Kidney glomerular epithelial cell (primary cell): Measurements from ENCODE around the gene TGM3.

Experiments
- DNase-seq: peaks from one replicate; lab custom pipeline; 2025; lab: John Stamatoyannopoulos, UW

The TGM3 gene

GRCh38 chr20:2338411-2339066 lies 42.7 kb downstream of the TGM3 start:
- no peak for DNase-seq

DNA sequence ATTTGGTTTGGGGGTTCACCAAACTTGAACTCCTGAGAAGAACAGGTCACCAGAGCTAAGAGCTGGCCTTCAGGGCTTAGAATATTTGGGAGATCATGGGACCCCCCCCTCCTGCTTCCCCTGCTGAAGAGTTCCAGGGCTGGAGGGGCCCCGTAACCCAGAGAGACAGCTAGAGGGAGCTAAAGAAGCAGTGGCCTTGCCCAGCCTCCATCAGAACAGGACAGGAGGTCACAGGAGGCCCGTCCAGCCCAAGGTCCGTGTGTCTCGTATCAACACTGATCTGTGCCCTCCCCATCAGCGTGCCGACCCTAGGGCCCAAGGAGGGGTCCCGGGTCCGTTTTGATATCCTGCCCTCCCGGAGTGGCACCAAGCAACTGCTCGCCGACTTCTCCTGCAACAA lies 44.3 kb downstream of the TGM3 start:
- DNase-seq = no peak

GRCh38 chr20:2340823-2341222 lies 45.0 kb downstream of the TGM3 start:
- no peak for DNase-seq

DNA sequence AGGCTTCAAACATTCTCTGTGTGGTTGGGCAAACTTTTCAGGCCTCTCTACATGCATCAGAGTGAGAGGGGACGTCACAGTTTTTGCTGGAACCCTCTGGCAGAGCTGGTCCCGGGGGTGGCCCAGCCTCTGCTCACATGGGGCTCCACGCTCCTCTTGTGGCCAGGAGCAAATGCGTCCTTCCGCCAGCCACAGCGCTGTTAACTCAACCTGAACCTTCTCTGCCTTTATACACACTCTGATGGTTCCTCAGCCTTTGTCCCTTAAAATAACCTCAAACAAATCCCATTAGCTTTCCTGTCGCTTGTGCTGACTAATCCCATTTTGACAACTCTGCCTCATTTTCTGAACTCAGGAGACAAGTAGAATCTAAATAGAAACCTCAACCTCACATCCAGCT lies 45.5 kb downstream of the TGM3 start:
- no peak for DNase-seq

GRCh38 chr20:2342243-2342642 lies 46.4 kb downstream of the TGM3 start:
- DNase-seq = no peak

DNA sequence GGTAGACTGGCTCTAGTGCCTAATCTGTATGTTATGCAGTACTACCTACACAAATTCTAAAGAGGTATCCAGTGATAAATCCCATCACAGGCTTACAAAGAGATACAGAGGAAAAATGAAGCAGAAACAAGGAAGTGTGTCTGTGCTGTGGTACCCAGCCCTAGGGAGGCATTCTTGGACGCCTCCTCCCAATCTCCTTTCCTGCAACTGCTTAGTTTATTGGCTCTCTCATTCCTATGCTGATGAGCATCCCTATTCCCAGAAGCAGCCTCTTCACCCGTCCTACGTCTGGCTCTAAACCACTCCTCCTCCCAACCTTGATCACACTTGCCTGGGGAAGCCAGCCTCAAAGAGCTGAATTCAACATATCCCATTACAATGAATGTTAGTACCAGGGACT lies 50.4 kb downstream of the TGM3 start:
- no peak for DNase-seq

GRCh38 chr20:2348336-2348735 lies 52.5 kb downstream of the TGM3 start:
- no peak for DNase-seq

DNA sequence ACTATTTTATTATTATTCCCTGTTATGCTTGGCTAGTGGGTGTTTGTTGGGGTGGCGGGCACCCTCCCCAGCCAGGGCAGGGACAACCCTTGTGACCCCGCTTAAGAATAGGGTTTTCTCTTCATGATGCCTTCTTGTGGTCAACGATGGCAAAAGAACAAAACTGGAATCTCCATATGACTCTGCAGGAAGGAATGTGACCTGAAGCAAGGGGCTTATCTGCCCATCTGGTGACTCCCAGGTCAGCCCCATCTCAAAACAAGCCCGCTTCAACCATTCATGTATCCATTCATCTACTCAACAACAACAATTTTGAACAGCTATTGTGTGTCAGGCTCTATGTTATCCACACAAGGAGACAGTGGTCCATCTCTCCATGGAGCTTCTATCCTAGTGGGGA lies 54.0 kb downstream of the TGM3 start:
- DNase-seq = no peak

GRCh38 chr20:2350606-2351005 lies 54.8 kb downstream of the TGM3 start:
- no peak for DNase-seq

DNA sequence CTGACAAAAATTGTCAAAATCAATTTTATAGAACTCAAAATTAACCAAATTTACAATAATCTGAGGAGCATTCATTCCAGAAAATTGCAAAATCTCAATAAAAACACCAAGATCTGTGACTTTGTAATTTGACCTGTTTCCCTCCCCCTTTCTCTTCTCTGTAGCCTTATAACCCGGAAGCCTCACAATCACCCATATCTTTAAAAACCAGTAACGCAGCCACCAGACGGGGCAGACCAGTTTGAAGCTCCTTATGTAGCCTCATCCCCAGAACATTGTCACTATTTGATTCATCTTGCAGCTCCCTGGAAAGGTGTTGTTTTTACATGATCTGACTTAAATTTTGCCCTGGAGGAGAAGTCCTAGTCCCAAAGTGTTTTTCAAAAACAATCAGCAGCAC lies 57.4 kb downstream of the TGM3 start:
- no peak for DNase-seq

DNA sequence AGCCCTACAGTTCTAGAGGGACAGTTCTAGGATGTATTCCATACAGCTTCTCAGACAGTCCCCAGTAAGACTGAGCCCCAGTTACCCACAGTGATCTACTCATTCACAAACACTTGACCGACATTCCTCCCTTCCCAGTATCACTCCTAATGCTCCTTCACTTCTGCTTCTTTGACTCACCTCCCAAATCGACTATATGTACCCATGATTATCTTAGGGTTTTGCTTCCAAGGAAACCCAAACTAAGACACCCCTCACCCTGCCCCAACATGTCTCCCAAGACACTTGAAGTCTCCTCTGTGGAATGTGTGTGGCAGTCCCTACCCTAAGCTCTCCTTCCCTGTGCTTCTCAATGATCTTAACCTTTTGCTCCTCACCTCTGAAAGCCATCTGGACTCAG lies 61.3 kb downstream of the TGM3 start:
- DNase-seq = no peak

- no peak for DNase-seq
These were observed 62.2 kb downstream of the TGM3 start for GRCh38 chr20:2358006-2358405.

DNA sequence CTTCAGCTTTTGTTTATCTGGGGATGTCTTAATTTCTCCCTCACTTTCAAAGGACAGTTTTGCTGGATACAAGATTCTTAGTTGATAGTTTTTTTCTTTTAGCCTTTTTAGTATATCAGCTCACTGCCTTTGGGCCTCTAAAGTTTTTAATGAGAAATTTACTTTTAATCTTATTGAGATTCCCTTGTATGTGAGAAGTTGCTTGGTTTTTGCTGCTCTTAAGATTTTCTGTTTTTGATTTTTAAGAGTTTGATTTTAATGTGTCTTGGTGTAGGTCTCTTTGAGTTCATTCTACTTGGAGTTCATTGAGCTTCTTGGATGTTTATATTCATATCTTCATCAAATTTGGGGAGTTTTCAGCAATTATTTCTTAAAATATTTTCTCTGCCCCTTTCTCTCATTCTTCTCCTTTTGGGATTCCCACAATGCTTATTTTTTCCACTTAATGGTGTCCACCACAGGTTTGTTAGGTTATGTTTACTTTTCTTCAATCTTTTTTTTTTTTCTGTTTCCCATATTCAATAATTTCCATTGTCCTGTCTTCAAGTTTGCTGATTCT lies 65.3 kb downstream of the TGM3 start:
- DNase-seq = no peak

- no peak for DNase-seq
These were observed 67.4 kb downstream of the TGM3 start for GRCh38 chr20:2363187-2363586.

DNA sequence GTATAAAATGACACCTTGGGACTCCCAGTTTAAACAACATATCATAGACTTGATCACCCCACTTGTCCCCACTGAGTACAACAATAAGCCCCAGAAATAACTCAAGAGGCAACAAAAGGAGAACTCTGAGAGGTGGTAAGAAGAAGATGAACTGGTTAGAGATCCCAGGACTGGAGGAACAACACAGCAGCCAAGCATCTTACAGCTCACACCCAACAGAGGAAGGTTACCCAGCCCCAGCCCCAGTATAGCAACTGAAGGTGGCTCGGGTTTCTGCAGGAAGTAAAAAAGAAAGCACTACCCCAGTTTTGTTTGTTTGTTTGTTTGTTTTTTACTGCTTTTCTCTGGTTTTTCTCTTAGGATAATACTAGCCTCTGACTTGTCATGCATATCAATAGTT lies 67.8 kb downstream of the TGM3 start:
- DNase-seq = no peak

- no peak for DNase-seq
These were observed 68.2 kb downstream of the TGM3 start for GRCh38 chr20:2364044-2364443.

DNA sequence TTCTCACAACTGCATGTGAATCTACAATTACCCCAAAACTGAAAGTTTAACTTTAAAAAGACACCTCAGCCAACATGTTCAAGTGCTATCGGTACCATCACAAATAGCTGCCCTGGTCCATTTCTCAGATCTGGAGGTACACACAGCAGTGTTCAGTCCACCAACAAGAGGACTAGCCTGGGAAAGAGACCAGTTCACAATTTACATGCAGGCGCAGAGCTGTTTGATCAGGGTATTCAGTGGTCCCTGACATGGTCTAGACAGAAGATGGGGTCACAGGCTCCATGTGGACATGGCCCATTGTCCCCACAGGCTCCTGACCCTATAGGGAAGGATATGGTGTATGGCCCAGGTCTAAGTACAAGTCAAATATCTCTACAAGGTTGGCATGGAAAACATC lies 69.3 kb downstream of the TGM3 start:
- DNase-seq = no peak

DNA sequence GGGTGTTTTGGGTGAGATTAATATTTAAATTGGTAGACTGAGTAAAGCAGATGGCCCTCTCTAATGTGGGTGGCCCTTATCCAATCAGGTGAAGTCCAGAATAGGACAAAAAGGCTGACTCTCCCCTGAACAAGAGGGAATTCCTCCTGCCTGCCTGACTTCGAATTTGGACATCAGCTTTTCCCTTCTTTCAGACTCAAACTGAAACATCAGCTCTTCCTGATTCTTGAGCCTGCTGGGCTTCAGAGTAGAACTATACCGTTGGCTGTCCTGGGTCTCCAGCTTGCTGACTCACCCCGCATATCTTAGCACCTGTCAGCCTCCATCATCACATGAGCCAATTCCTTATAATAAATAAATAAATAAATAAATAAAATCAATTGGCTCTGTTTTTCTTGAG lies 69.9 kb downstream of the TGM3 start:
- no peak for DNase-seq

DNA sequence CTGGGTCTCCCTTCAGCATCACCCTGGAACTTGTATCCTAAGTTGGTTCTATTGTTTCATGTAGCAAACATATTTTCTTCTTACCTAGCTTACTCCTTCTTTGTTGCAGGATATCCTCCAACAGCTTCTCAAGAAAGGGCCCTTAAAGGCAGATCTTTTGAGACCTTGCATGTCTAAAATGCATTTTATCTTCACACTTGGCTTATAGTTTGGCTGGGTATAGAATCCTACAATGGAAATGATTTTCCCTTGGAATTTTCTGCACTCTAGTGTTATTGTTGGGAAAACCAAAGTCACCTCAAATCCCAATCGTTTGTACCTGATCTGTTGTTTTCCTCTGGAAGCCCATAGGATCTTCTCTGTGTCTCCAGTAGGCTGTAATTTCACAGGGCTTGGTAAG lies 72.8 kb downstream of the TGM3 start:
- no peak for DNase-seq

- no peak for DNase-seq
These were observed 77.3 kb downstream of the TGM3 start for GRCh38 chr20:2373098-2373497.

DNA sequence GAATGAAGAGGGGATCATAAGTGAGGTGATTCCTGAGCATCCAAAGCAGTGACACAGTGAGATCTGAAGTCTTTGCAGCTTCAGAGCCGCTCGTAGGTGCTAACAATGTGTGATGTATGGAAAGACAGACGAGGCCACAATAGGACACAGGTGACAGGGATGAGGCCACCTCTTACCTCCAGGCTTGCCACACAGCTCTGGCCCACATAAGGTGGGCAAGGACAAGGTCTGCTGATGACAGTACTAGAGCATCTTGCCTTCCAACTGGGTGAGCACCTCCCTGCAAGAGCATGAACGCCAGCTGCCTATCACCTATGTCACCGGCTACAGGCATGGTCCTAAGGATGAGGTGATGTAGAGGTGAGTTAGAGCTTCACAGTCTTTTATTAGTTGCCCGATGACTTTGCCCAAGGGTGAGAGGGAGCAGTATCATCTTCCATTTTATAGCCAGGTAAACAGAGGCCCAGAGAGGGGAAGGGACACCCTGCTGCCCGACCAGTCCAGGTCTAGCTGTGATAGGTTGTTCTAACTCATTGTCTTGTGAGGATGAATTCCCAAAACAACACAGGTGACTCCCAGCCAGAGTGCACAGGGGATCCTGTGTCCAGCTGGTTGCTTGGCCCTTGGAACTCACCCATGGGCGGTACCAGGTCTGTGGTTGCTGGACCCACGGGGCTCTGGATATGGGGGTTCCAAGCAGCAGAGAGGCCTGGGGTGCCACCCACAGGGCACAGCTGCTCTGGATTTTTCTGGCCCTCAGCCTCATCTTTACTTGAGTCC lies 78.7 kb downstream of the TGM3 start:
- DNase-seq = no peak

GRCh38 chr20:2378893-2379292 lies 83.1 kb downstream of the TGM3 start:
- DNase-seq = no peak

- DNase-seq = no peak
These were observed 83.9 kb downstream of the TGM3 start for GRCh38 chr20:2379511-2380229.
